ENCODE results near the gene FAM114A1. TPM values are rescaled to one million over a fixed set of nuclear protein-coding genes. Genes with fewer than 3 reads are reported as not detected.

FAM114A1 gene
- polyA plus RNA-seq, 1 donor from 2014 or later: not detected

- Histone ChIP-seq H3K9me3 (ENCODE audit: low read length) (no peaks in the 10 kb centered on the region), H3K27ac (ENCODE audit: low read length) (no peak overlapping the region), H3K4me3 (ENCODE audit: low read length) (no peak overlapping the region)
Measured at GRCh38 chr4:38820329-38821061, 47.1 kb upstream of the FAM114A1 start.

GRCh38 chr4:38821739-38822138 lies 45.9 kb upstream of the FAM114A1 start:
- no peak overlapping the region for H3K9ac ChIP-seq (ENCODE audit: low read length)
- H3K4me3 ChIP-seq (ENCODE audit: low read length): no peak overlapping the region
- H3K27ac ChIP-seq (ENCODE audit: low read length): no peak overlapping the region
- H4K20me1 ChIP-seq (ENCODE audit: insufficient read depth): no peaks in the 10 kb centered on the region
- H3K36me3 ChIP-seq (ENCODE audit: insufficient read depth, low read length): no peaks in the 10 kb centered on the region
- H3K9me2 ChIP-seq (ENCODE audit: insufficient read depth, low read length): no peaks in the 10 kb centered on the region
- no peak overlapping the region for H3K4me2 ChIP-seq (ENCODE audit: low read length)
- no peaks in the 10 kb centered on the region for H3K9me3 ChIP-seq (ENCODE audit: low read length)
- H2AFZ ChIP-seq (ENCODE audit: low read depth, low read length): no peak overlapping the region
- no peaks in the 10 kb centered on the region for H3K27me3 ChIP-seq (ENCODE audit: insufficient read depth, low read depth, low read length)
- H3F3A ChIP-seq (ENCODE audit: insufficient read depth, low read length, poor library complexity, severe bottlenecking): no peaks in the 10 kb centered on the region
- H3K79me2 ChIP-seq (replicated peaks; ENCODE audit: insufficient read depth, low read length): no peaks in the 10 kb centered on the region
- no peak for TF ChIP-seq EZH2 (IDR thresholded peaks at IDR 0.05; ENCODE audit: borderline replicate concordance, insufficient read depth, low read length, poor library complexity, severe bottlenecking)
- TF ChIP-seq CTCF (IDR thresholded peaks at IDR 0.05; ENCODE audit: poor library complexity, severe bottlenecking): no peak
- no peak for TF ChIP-seq EP300 (conservative IDR thresholded peaks at IDR 0.05; ENCODE audit: poor library complexity, severe bottlenecking)
- TF ChIP-seq RAD21 (conservative IDR thresholded peaks at IDR 0.05): no peak
- no peak for TF ChIP-seq MXI1 (conservative IDR thresholded peaks at IDR 0.05; ENCODE audit: poor library complexity, severe bottlenecking)

More at GRCh38 chr4:38820329-38821061, 47.1 kb upstream of the FAM114A1 start:
- Histone ChIP-seq H3K4me2 (ENCODE audit: low read length) (no peak overlapping the region), H2AFZ (ENCODE audit: low read depth, low read length) (no peak overlapping the region), H4K20me1 (ENCODE audit: insufficient read depth) (no peaks in the 10 kb centered on the region), H3K36me3 (ENCODE audit: insufficient read depth, low read length) (no peaks in the 10 kb centered on the region), H3K9me2 (ENCODE audit: insufficient read depth, low read length) (no peaks in the 10 kb centered on the region), H3K27me3 (ENCODE audit: insufficient read depth, low read depth, low read length) (no peaks in the 10 kb centered on the region), H3F3A (ENCODE audit: insufficient read depth, low read length, poor library complexity, severe bottlenecking) (no peaks in the 10 kb centered on the region), H3K79me2 (replicated peaks; ENCODE audit: insufficient read depth, low read length) (no peaks in the 10 kb centered on the region), H3K9ac (ENCODE audit: low read length) (no peak overlapping the region)
- TF ChIP-seq MXI1 (conservative IDR thresholded peaks at IDR 0.05; ENCODE audit: poor library complexity, severe bottlenecking): no peak
- no peak for TF ChIP-seq TAF1 (IDR thresholded peaks at IDR 0.05; ENCODE audit: low read depth)
- TF ChIP-seq EZH2 (IDR thresholded peaks at IDR 0.05; ENCODE audit: borderline replicate concordance, insufficient read depth, low read length, poor library complexity, severe bottlenecking): no peak
- TF ChIP-seq REST (IDR thresholded peaks at IDR 0.05; ENCODE audit: borderline replicate concordance): no peak
- no peak for TF ChIP-seq POLR2AphosphoS5 (IDR thresholded peaks at IDR 0.05)
- TF ChIP-seq CTCF (IDR thresholded peaks at IDR 0.05; ENCODE audit: poor library complexity, severe bottlenecking): no peak
